AG09319 (cell line): ENCODE results near the gene PLSCR4.
A peak's percentile ranks its signal among the peaks of the same experiment; 100 is the strongest.

Experiments used
- DNase-seq: peaks from one replicate; pipeline ENCODE4 v3.0.0-alpha.2; 2010; ENCODE audit warnings: low read depth; ENCODE audit errors: extremely low read depth
- TF ChIP-seq, protein P1 (sequence below): IDR thresholded peaks from 2 replicates; pipeline ENCODE4 v1.5.1; 2011; ENCODE audit warnings: low read depth, mild to moderate bottlenecking, inconsistent platforms, low read length, moderate library complexity

The PLSCR4 gene

DNA sequence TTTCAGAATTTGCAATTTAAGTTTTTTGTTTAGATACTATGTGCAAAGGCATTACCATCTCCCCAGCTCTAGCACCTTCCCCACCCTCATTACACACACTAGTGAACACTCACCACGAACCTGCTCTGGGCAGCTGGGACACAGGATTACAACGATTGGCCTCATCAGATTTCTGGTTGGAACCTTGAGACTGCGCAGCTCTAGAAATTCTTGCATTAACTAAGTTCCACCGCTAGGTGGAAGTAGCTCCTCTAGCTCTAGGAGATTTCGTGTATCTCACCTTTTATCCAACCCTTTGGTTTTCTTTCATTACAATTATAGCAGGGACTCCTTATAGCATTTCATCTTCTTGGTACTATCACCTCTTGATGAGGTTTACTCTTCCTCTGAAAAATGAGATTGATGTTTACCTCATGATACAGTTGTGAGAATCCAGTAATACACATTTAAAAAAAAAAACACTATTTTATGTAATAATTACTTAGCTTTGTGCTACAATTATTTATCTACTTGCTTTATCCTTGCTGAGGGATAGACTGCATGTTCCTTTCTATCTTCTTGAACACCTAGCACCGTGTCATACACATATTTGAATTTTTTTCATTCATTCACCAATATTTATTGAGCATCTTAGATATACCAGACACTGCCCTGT is 61.3 kb downstream of the PLSCR4 start:
- TF ChIP-seq, protein P1, sequence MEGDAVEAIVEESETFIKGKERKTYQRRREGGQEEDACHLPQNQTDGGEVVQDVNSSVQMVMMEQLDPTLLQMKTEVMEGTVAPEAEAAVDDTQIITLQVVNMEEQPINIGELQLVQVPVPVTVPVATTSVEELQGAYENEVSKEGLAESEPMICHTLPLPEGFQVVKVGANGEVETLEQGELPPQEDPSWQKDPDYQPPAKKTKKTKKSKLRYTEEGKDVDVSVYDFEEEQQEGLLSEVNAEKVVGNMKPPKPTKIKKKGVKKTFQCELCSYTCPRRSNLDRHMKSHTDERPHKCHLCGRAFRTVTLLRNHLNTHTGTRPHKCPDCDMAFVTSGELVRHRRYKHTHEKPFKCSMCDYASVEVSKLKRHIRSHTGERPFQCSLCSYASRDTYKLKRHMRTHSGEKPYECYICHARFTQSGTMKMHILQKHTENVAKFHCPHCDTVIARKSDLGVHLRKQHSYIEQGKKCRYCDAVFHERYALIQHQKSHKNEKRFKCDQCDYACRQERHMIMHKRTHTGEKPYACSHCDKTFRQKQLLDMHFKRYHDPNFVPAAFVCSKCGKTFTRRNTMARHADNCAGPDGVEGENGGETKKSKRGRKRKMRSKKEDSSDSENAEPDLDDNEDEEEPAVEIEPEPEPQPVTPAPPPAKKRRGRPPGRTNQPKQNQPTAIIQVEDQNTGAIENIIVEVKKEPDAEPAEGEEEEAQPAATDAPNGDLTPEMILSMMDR = peak; percentile 76

DNA sequence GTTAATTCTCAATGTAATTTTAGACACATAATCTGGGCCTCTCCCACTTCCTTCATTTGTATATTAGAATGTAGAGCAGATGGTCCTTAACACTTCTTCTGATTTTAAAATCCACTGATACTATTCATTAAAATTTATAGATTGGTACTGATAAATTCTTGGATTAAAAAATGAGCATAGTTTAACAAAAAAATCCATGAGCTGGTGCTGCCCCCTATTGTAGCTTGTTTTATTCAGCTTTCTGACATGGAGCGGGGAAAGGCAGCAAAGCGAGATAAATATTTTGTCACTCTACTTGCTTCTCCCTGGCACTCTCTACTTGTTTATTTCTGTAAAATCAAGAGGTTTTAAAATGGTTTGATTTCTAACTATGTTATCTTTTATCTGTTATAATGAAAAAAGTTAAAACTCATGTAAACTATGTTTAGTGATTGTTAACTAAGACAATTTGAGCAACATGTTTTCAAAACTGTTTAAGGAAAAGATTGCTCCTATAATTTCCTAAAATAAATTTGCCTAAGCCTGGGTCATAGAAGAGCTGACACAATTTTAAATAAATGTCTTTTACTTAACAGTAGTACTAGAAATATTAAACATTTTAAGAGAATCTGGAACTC is 63.5 kb downstream of the PLSCR4 start:
- no peak for DNase-seq
- TF ChIP-seq, protein P1 = peak; percentile 62

More for the DNA sequence above, 61.3 kb downstream of the PLSCR4 start:
- peak; percentile 19 for DNase-seq

DNA sequence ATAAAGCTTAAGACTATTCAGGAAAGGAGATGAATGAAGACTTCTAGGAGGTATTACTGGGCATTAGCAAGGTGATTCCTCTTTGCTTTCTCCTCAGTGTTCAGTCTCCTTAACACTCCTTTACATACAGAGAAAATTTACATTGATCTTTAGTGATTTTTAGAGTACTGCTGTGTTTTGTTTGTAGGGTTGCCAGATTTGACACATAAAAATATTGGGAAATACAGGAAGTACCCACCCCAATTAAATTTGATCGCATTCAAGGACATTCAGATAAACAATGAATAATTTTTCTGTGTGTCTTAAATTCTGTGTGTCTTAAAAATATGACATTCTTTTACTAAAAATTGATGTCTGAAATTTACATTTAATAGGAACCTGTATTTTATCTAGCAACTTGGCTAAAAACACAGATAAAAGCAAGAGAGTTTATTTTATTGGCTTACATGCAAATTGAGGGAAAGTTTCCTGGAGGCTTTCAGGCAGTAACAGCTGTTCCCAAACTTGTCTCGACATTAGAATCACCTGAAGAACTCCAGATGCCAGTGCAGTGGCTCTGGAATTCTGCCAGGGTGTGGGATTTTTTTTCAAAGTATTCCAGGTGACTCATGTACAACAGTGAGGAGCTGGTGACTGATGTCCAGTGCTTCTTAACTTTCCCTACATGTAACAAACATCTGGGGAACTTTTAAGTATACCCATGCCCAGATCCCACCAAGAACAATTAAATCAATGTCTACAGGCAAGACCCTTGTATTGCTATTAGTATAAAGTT is 66.5 kb downstream of the PLSCR4 start:
- DNase-seq = no peak
- TF ChIP-seq, protein P1 = no peak

DNA sequence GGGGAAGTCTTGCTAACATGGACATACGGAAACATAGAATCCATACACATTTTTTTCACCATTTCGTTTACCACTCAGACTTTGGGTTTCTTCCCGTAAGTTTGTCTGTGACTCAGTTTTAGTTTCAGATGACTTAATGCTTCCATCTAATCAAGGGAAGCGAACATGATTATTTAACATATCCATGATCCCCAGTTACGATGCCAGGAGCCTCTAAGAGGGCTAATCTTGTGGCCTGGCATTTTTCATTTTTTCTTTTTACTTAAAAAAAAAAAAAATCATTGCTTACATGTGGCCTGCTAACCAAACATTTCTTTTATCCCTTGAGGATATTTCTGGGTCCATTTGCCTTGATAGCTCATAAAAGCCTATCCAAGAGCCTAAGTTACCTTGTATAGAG is 69.7 kb downstream of the PLSCR4 start:
- no peak for DNase-seq

DNA sequence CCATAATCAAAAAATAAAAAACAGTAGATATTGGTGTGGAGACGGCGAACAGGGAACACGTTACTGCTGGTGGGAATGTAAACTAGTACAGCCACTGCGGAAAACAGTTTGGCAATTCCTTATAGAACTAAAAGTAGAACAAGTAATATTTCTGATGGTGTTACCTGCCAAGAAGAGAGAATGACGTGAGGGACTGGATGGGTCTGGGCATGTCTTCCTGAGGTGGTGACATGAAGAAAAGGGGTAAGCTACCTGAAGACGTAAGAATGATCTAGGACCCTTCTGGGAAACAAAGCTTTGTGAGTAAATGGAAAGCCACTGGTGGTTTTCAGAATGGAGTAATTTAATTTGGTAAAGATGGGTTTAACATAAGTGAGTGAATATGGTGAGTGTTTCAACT is 70.5 kb downstream of the PLSCR4 start:
- DNase-seq = no peak
- TF ChIP-seq, protein P1 = no peak

More for the DNA sequence above, 69.7 kb downstream of the PLSCR4 start:
- TF ChIP-seq, protein P1 = no peak

DNA sequence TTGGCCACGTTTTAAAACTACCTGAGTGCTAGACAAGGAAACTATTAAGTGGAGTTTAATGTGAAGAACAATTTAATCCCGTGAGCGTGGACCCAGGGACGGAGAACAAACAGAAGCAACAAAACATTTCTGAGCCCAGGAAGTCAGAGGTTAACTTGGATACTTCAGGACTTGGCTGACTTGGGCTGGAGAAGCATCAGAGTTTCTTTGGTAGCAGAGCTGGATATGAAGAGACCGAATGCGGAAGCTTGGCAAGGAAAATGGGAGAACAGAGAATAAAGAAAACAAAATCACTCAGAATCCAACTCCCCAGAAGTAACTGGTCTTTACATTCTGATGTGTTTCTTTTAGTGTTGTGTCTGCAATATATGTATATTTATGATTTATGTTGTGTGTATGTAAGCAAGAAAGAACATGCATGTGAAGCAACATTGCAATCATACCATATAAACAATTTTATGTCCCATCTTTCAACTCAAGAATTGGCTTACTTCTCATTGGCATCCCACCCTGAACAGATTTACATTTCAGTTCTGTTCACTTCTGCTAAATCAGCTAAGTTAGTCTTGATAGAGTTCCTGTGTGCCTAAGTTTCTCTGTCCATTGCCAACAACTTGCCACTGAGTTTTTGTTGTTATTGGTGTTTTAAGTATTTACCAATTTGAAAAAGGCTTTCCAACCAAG is 72.8 kb downstream of the PLSCR4 start:
- TF ChIP-seq, protein P1 = no peak

DNA sequence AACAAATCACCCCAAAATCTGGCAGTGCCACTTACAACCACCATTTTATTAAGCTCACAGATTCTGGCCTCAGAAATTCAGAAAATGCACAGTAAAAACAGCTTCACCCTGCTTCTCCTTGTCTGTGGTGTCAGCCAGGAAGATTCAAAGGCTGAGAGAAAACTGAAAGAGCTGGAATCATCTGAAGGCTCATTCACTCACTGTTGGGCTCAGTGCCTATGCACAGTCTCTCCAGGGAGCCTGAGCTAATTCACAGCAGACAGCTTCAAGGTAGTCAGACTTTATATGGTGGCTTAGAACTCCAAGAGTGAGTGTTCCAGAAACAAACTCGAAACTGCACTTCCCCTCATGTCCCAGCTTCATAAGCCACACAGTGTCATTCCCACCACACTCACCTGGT is 73.4 kb downstream of the PLSCR4 start:
- DNase-seq = no peak
- TF ChIP-seq, protein P1 = no peak

More for the DNA sequence above, 72.8 kb downstream of the PLSCR4 start:
- no peak for DNase-seq
